ENCODE data around the gene LRRC46. TPM values are rescaled to one million over a fixed set of nuclear protein-coding genes. Genes with fewer than 3 reads are reported as not detected.

The LRRC46 gene, protein sequence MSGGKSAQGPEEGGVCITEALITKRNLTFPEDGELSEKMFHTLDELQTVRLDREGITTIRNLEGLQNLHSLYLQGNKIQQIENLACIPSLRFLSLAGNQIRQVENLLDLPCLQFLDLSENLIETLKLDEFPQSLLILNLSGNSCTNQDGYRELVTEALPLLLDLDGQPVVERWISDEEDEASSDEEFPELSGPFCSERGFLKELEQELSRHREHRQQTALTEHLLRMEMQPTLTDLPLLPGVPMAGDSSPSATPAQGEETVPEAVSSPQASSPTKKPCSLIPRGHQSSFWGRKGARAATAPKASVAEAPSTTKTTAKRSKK
- total RNA-seq, result 0.30 and 0.80 TPM in 2 replicates

- intact Hi-C loops (cut with micrococcal nuclease), result loop anchor here (1.0 kb wide), 4 partner anchors 10 to 182 kb away; partner anchors contain the start of genes KPNB1, OSBPL7, SCRN2 and SP2
Measured at GRCh38 chr17:47831003-47831933, at the start of gene LRRC46, which contains the start of gene MRPL10. Gene LRRC46, plus strand, starts transcription at chr17:47831670. Its CDS starts 320 bp downstream, at chr17:47831990. Gene MRPL10, minus strand, starts transcription at chr17:47831541. Its CDS starts 30 bp downstream, at chr17:47831511.

DNA sequence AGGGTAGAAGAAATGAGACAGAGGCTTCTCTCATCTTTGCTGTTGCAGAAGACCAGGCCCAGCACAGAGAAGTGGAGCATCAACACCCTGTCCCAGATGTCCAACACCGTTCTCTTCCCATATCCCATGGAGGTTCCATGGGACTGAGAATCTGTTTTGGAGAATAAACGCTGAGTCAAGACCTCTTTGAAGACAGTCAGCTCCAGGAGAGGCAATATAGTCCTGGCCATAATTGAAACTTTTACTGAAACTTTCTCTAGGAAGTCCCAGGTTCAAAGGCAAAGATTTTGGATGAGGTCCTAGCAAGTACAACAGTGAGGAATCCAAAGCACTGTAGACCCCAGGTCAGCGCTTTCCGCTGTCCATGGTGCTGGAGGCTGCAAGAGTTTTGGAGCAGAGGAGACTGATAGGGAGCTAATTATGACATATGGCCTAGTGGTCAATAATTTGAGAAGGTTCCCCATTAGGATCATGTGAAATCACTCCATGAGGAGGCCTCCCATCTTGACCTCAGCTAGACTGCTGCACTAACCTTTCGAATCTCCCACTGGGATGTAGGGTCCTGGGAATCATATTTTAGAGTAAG lies 45.8 kb upstream of the LRRC46 start:
- intact Hi-C loops (cut with micrococcal nuclease), result no loop called here

- intact Hi-C loops (cut with micrococcal nuclease), result no loop called here
Measured at GRCh38 chr17:47789611-47790561, 41.6 kb upstream of the LRRC46 start.

DNA sequence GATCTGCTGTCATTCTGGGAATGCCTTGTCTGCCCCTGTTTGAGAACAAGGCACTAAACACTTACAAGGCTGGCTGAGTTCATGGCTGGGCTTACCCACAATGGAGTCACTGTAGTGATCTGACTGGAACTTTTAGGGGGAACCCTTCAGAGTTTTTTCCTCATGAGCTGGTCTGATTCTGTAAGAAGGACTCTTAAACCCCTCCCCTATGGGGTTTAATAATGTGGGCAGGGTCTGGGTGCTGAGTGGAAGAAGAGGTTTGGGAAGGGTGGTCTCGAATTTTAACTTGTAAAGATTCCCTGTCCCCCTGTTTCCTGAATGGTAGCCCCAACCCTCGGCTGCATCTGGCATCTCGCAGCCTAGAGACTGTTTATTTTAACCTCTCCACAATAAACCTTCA lies 40.4 kb upstream of the LRRC46 start:
- intact Hi-C loops (cut with micrococcal nuclease), result no loop called here

- intact Hi-C loops (cut with micrococcal nuclease), result no loop called here
Measured at GRCh38 chr17:47792457-47792856, 39.0 kb upstream of the LRRC46 start.

DNA sequence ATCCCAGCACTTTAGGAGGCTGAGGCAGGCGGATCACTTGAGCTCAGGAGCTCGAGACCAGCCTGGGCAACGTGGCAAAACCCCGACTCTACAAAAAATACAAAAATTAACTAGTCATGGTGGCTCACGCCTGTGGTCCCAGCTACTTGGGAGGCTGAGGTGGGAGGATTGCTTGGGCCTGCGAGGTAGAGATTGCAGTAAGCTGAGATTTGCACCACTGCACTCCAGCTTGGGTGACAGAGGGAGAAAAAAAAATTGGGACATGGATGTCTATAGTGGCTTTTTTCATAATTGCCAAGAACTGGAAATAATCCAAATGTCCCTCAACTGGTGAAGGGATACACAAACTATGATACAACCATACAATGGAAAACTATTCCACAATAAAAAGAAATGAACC lies 38.5 kb upstream of the LRRC46 start:
- intact Hi-C loops (cut with micrococcal nuclease), result no loop called here

GRCh38 chr17:47797797-47798196 lies 33.7 kb upstream of the LRRC46 start:
- intact Hi-C loops (cut with micrococcal nuclease), result no loop called here

DNA sequence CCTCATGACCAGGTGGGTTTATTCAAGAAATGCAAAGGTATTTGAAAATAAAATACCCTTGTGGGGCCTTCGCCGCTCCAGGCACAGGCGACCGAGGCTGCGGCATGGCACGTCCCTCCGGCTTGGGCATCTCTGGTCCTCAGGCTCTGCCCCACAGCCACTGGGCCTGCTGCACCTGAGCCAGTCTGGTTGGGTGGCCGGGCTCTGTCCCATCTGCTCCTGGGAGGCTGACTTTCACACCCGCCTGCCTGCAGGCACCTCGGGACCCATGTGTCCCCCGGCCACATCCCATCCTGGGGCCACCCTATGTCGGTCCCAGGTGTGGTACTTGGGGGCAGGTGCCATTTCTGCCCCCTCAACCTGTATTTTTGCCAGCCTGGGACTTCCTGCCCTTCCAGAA lies 30.8 kb upstream of the LRRC46 start:
- intact Hi-C loops (cut with micrococcal nuclease), result no loop called here

GRCh38 chr17:47801176-47801765 lies 30.2 kb upstream of the LRRC46 start:
- intact Hi-C loops (cut with micrococcal nuclease), result no loop called here

DNA sequence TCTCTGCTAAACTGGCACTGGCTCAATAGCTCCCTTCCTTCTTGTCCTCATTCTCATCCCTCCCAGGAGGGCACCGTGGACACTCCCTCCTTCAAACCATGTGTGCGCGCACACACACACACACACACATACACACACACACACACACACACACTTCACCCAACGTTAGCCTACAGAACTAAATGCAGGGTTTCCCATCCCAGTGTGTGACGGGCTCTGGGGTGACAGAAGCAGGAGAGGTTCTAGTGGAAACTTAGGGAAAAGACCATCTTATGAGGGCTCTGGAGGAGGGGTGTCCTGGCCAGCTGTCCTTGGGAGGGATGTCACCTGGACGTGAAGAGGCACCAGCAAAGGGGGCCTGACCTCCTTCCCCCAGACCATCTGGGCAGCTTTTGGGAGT lies 29.6 kb upstream of the LRRC46 start:
- intact Hi-C loops (cut with micrococcal nuclease), result loop anchor here (1.0 kb wide), 2 partner anchors 103 to 138 kb away; no protein-coding TSS in a partner anchor

DNA sequence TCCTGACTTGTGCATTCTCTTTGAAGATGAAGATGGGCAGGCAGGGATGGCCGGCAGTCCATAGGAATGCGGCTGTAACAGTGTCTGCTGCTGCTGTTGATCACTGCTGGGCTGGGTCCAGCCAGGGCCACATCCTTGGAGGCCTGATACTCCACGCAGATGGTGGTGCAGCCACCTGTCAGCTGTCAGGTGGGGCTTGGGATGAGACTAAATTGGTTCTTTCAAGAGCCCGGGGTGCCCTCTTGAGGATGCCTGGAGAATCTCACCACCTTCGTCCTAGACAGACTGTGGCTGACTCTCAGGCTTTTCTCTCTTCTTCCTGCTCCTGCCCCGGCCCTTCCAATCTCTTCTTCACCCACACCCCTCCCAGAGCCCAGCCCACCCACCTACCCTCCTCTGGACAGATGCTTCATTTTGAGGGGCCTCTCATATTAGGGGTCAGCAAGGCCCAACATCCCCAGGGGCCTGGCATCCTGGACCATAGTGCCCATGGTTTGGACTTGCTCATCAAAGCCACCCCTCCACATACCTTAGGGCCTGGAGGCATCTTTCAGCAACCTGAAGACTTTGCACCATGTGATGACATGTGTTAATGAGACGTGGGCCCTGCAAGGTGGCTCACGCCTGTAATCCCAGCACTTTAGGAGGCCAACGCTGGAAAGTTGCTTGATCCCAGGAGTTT lies 29.0 kb upstream of the LRRC46 start:
- intact Hi-C loops (cut with micrococcal nuclease), result loop anchor here (1.0 kb wide), 2 partner anchors 103 to 138 kb away; no protein-coding TSS in a partner anchor

GRCh38 chr17:47803201-47803600 lies 28.3 kb upstream of the LRRC46 start:
- intact Hi-C loops (cut with micrococcal nuclease), result no loop called here

GRCh38 chr17:47803751-47804150 lies 27.7 kb upstream of the LRRC46 start:
- intact Hi-C loops (cut with micrococcal nuclease), result no loop called here

DNA sequence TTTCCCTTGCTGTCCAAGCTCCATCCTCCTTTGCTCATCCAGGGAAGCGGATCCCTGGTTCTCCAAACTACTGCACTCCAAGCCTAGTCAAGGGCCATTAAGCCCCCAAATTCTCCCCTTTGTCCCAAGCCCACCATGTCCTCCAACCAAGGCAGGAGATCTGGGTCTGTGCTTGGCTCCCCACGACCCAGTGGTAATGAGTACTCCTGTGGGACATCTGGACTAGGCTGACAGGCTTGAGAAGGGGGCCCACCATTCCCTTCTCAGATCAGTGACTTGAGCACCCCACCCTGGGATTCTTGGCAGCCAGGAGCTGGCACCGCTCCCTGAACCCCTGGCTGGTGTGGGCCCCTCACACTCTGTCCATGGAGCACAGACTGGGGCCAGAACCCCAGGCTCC lies 27.0 kb upstream of the LRRC46 start:
- intact Hi-C loops (cut with micrococcal nuclease), result no loop called here

GRCh38 chr17:47806026-47806912 lies 25.2 kb upstream of the LRRC46 start:
- intact Hi-C loops (cut with micrococcal nuclease), result no loop called here

DNA sequence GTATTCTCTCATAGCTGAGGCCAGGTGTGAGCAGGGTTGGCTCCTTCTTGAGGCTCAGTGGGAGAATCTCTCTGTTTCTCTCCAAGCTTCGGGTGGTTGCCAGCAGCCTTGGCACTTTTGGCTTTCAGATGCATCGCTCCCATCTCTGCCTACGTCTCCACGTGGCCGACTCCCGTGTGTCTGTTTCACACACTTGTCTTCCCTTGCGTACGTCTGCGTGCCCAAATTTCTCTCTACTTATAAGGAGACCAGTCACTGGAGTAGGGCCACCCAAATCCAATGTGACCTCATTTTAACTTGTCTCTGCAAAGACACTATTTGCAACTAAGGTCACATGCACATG lies 24.6 kb upstream of the LRRC46 start:
- intact Hi-C loops (cut with micrococcal nuclease), result no loop called here

- intact Hi-C loops (cut with micrococcal nuclease), result no loop called here
Measured at GRCh38 chr17:47807421-47807820, 24.0 kb upstream of the LRRC46 start.

GRCh38 chr17:47808036-47808829 lies 23.2 kb upstream of the LRRC46 start:
- intact Hi-C loops (cut with micrococcal nuclease), result no loop called here

Data from T-helper 2 cell treated with Interferon-gamma antibody and Interleukin-4, amounts not matched to agents 100 ng/mL and 5 ng/mL, for 36 hours (primary cell).